Neural cell (in vitro differentiated cells): ENCODE results near the gene TOGARAM2. TPM values are rescaled to one million over a fixed set of nuclear protein-coding genes. Genes with fewer than 3 reads are reported as not detected.

ENCODE experiments used
- H2AFZ ChIP-seq: fragments of 200-600, 300-800 bp; sonication (generic), shearing (Covaris generic); 2 replicates; pipeline ENCODE4 v1.6.0; 2014; ENCODE audit warnings: low read depth, mild to moderate bottlenecking, antibody characterized with exemption, low read length, moderate library complexity
- H3F3A ChIP-seq: fragments of 200-600 bp; shearing (Covaris generic); 2 replicates; pipeline ENCODE4 v1.6.1; 2016; ENCODE audit warnings: mild to moderate bottlenecking, moderate library complexity, mixed read lengths, antibody characterized with exemption, low read length; ENCODE audit not compliant: insufficient read depth, poor library complexity, severe bottlenecking
- H3K27ac ChIP-seq: fragments of 200-600, 300-800 bp; sonication (generic), shearing (Covaris generic); 2 replicates; pipeline ENCODE4 v1.5.1; 2014; ENCODE audit warnings: mild to moderate bottlenecking, low read length, moderate library complexity
- H3K27me3 ChIP-seq: fragments of 300-800, 200-600 bp; sonication (generic), shearing (Covaris generic); 2 replicates; pipeline ENCODE4 v1.6.0; 2014; ENCODE audit warnings: mild to moderate bottlenecking, low read depth, low read length, moderate library complexity; ENCODE audit not compliant: insufficient read depth
- H3K36me3 ChIP-seq: fragments of 300-800, 200-600 bp; sonication (generic), shearing (Covaris generic); 2 replicates; pipeline ENCODE4 v1.5.1; 2014; ENCODE audit warnings: mild to moderate bottlenecking, antibody characterized with exemption, low read length, moderate library complexity; ENCODE audit not compliant: insufficient read depth
- H3K4me2 ChIP-seq: fragments of 300-800, 200-600 bp; sonication (generic), shearing (Covaris generic); 2 replicates; pipeline ENCODE4 v1.6.0; 2014; ENCODE audit warnings: mild to moderate bottlenecking, low read length
- H3K4me3 ChIP-seq: fragments of 300-800, 200-600 bp; sonication (generic), shearing (Covaris generic); 2 replicates; pipeline ENCODE4 v1.5.1; 2014; ENCODE audit warnings: mild to moderate bottlenecking, low read length, moderate library complexity
- H3K79me2 ChIP-seq: fragments of 200-600 bp; shearing (Covaris generic); replicated peaks from 2 replicates; pipeline ENCODE4 v1.6.0; 2014; ENCODE audit warnings: mild to moderate bottlenecking, low read length, moderate library complexity; ENCODE audit not compliant: insufficient read depth
- H3K9ac ChIP-seq: fragments of 300-800, 200-600 bp; sonication (generic), shearing (Covaris generic); 2 replicates; pipeline ENCODE4 v1.6.1; 2016; ENCODE audit warnings: mild to moderate bottlenecking, low read length, mixed read lengths
- H3K9me2 ChIP-seq: fragments of 200-600 bp; shearing (Covaris generic); 2 replicates; pipeline ENCODE4 v1.6.1; 2016; ENCODE audit warnings: mild to moderate bottlenecking, low read length, mixed read lengths; ENCODE audit not compliant: insufficient read depth
- H3K9me3 ChIP-seq: fragments of 200-600, 300-800 bp; sonication (generic), shearing (Covaris generic); 2 replicates; pipeline ENCODE4 v1.6.1; 2016; ENCODE audit warnings: mild to moderate bottlenecking, mixed run types, low read length, moderate library complexity, mixed read lengths
- H4K20me1 ChIP-seq: fragments of 200-600 bp; shearing (Covaris generic); 2 replicates; pipeline ENCODE4 v1.6.1; 2016; ENCODE audit warnings: mild to moderate bottlenecking, mixed run types; ENCODE audit not compliant: insufficient read depth
- EP300 ChIP-seq: fragments of 450-650 bp; conservative IDR thresholded peaks from 2 replicates; pipeline ENCODE4 v1.6.1; 2014; ENCODE audit warnings: antibody characterized with exemption, mild to moderate bottlenecking, moderate library complexity; ENCODE audit not compliant: poor library complexity, severe bottlenecking
- EZH2 ChIP-seq: fragments of 200-600, 300-800 bp; shearing (Covaris generic), sonication (generic); IDR thresholded peaks from 2 replicates; pipeline ENCODE4 v1.6.1; 2014; ENCODE audit warnings: antibody characterized with exemption, low read length, borderline replicate concordance, mild to moderate bottlenecking; ENCODE audit not compliant: insufficient read depth, poor library complexity, severe bottlenecking
- MXI1 ChIP-seq: fragments of 450-650 bp; conservative IDR thresholded peaks from 2 replicates; pipeline ENCODE4 v1.6.1; 2014; ENCODE audit warnings: antibody characterized with exemption, mild to moderate bottlenecking; ENCODE audit not compliant: poor library complexity, severe bottlenecking
- POLR2AphosphoS5 ChIP-seq: IDR thresholded peaks from 2 replicates; pipeline ENCODE4 v1.6.1; 2012
- RAD21 ChIP-seq: fragments of 450-650 bp; conservative IDR thresholded peaks from 2 replicates; pipeline ENCODE4 v1.6.1; 2014; ENCODE audit warnings: antibody characterized with exemption, mild to moderate bottlenecking, moderate library complexity
- SMC3 ChIP-seq: fragments of 450-650 bp; conservative IDR thresholded peaks from 2 replicates; pipeline ENCODE4 v1.6.1; 2014; ENCODE audit warnings: antibody characterized with exemption, mild to moderate bottlenecking, moderate library complexity; ENCODE audit not compliant: poor library complexity
- TAF1 ChIP-seq: IDR thresholded peaks from 2 replicates; pipeline ENCODE4 v1.6.1; 2012; ENCODE audit warnings: low read depth
- polyA plus RNA-seq: library from polyadenylated mRNA; depleted of rRNA; stranded (reverse); fragments of >200 nt; gene quantifications from 2 replicates; pipeline ENCODE4 v1.2.3, GENCODE V29; 2014
- TF ChIP-seq, protein P1 (sequence below): IDR thresholded peaks from 2 replicates; pipeline ENCODE4 v1.6.1; 2012; ENCODE audit warnings: borderline replicate concordance
- TF ChIP-seq, protein P2 (sequence below): fragments of 450-650 bp; IDR thresholded peaks from 2 replicates; pipeline ENCODE4 v1.5.1; 2014; ENCODE audit warnings: antibody characterized with exemption, mild to moderate bottlenecking, moderate library complexity; ENCODE audit not compliant: poor library complexity, severe bottlenecking

Gene TOGARAM2
- polyA plus RNA-seq, 1 donor from 2014 or later, result 0.10 TPM

GRCh38 chr2:29011418-29012060 lies 30.4 kb downstream of the TOGARAM2 start:
- no peaks in the 10 kb centered on the region for H3K9me3 ChIP-seq
- no peak overlapping the region for H3K27ac ChIP-seq
- no peak overlapping the region for H2AFZ ChIP-seq
- no peaks in the 10 kb centered on the region for H3F3A ChIP-seq
- no peak for TF ChIP-seq EP300
- TF ChIP-seq TAF1, result no peak
- TF ChIP-seq RAD21, result no peak
- no peak overlapping the region for H3K4me3 ChIP-seq
- no peak overlapping the region for H3K9ac ChIP-seq
- no peaks in the 10 kb centered on the region for H3K79me2 ChIP-seq
- no peaks in the 10 kb centered on the region for H4K20me1 ChIP-seq
- no peaks in the 10 kb centered on the region for H3K9me2 ChIP-seq
- no peak overlapping the region for H3K4me2 ChIP-seq
- H3K27me3 ChIP-seq, result no peaks in the 10 kb centered on the region
- no peaks in the 10 kb centered on the region for H3K36me3 ChIP-seq

GRCh38 chr2:29012211-29012681 lies 31.1 kb downstream of the TOGARAM2 start:
- Histone ChIP-seq H3K9me2 (no peaks in the 10 kb centered on the region), H3K4me3 (no peak overlapping the region), H2AFZ (no peak overlapping the region), H3K9me3 (no peaks in the 10 kb centered on the region), H3K36me3 (no peaks in the 10 kb centered on the region), H3K79me2 (no peaks in the 10 kb centered on the region), H3K27me3 (no peaks in the 10 kb centered on the region), H3F3A (no peaks in the 10 kb centered on the region), H3K9ac (no peak overlapping the region), H3K4me2 (no peak overlapping the region), H3K27ac (no peak overlapping the region), H4K20me1 (no peaks in the 10 kb centered on the region)
- TF ChIP-seq EP300 (no peak), EZH2 (no peak), SMC3 (no peak), RAD21 (no peak), MXI1 (no peak), TAF1 (no peak), POLR2AphosphoS5 (no peak)
- TF ChIP-seq, protein P1, sequence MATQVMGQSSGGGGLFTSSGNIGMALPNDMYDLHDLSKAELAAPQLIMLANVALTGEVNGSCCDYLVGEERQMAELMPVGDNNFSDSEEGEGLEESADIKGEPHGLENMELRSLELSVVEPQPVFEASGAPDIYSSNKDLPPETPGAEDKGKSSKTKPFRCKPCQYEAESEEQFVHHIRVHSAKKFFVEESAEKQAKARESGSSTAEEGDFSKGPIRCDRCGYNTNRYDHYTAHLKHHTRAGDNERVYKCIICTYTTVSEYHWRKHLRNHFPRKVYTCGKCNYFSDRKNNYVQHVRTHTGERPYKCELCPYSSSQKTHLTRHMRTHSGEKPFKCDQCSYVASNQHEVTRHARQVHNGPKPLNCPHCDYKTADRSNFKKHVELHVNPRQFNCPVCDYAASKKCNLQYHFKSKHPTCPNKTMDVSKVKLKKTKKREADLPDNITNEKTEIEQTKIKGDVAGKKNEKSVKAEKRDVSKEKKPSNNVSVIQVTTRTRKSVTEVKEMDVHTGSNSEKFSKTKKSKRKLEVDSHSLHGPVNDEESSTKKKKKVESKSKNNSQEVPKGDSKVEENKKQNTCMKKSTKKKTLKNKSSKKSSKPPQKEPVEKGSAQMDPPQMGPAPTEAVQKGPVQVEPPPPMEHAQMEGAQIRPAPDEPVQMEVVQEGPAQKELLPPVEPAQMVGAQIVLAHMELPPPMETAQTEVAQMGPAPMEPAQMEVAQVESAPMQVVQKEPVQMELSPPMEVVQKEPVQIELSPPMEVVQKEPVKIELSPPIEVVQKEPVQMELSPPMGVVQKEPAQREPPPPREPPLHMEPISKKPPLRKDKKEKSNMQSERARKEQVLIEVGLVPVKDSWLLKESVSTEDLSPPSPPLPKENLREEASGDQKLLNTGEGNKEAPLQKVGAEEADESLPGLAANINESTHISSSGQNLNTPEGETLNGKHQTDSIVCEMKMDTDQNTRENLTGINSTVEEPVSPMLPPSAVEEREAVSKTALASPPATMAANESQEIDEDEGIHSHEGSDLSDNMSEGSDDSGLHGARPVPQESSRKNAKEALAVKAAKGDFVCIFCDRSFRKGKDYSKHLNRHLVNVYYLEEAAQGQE, result no peak
- TF ChIP-seq, protein P2, sequence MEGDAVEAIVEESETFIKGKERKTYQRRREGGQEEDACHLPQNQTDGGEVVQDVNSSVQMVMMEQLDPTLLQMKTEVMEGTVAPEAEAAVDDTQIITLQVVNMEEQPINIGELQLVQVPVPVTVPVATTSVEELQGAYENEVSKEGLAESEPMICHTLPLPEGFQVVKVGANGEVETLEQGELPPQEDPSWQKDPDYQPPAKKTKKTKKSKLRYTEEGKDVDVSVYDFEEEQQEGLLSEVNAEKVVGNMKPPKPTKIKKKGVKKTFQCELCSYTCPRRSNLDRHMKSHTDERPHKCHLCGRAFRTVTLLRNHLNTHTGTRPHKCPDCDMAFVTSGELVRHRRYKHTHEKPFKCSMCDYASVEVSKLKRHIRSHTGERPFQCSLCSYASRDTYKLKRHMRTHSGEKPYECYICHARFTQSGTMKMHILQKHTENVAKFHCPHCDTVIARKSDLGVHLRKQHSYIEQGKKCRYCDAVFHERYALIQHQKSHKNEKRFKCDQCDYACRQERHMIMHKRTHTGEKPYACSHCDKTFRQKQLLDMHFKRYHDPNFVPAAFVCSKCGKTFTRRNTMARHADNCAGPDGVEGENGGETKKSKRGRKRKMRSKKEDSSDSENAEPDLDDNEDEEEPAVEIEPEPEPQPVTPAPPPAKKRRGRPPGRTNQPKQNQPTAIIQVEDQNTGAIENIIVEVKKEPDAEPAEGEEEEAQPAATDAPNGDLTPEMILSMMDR, result no peak
